ENCODE results near the gene PERCC1. TPM values are rescaled to one million over a fixed set of nuclear protein-coding genes. Genes with fewer than 3 reads are reported as not detected.

Gene PERCC1
- total and polyA plus RNA-seq, 8 donors = 0.16 to 0.23 TPM; not detected in 6

GRCh38 chr16:1469693-1470201 lies 38.9 kb downstream of the PERCC1 start:
- TF ChIP-seq CTCF (IDR thresholded peaks at IDR 0.05) = no peak
- Histone ChIP-seq H3K27me3 (no peaks in the 10 kb centered on the region), H3K4me1 (peaks cover 0 to 8% (median 0%) of the 10 kb centered on the region in 3 donors), H3K36me3 (no peaks in the 10 kb centered on the region), H3K4me3 (no peak overlapping the region), H3K9me3 (no peaks in the 10 kb centered on the region), H3K27ac (peak overlapping the region in 1 of 4 donors; percentile 39)
- DNase-seq (peak in 1 of 6 donors; percentile 47), FAIRE-seq (no peak), ATAC-seq (peak in 2 of 4 donors; percentile 21 to 25)
- intact Hi-C loops (cut with DNase I) = no loop called here
- 75 to 79% methylated on average over 20 of the region's 20 CpGs for WGBS, 2 donors

- peak in 1 of 6 donors; percentile 47 for DNase-seq
- H3K27ac ChIP-seq = peak overlapping the region in 2 of 4 donors; percentile 30 to 39
- no peaks in the 10 kb centered on the region for H3K9me3 ChIP-seq
- peaks cover 0 to 11% (median 0%) of the 10 kb centered on the region in 3 donors for H3K4me1 ChIP-seq
- H3K27me3 ChIP-seq = no peaks in the 10 kb centered on the region
- TF ChIP-seq CTCF (IDR thresholded peaks at IDR 0.05) = no peak
- no peaks in the 10 kb centered on the region for H3K36me3 ChIP-seq
- intact Hi-C loops (cut with DNase I) = no loop called here
- no peak for FAIRE-seq
- ATAC-seq = peak in 2 of 4 donors; percentile 31 to 43
- H3K4me3 ChIP-seq = no peak overlapping the region
- WGBS, 2 donors = 76 to 84% methylated on average over 11 to 14 of the region's 14 CpGs
Observed at GRCh38 chr16:1470481-1471251, 39.8 kb downstream of the PERCC1 start.

GRCh38 chr16:1471569-1472194 lies 40.8 kb downstream of the PERCC1 start:
- ATAC-seq (no peak), DNase-seq (peak in 2 of 6 donors; percentile 34 to 41), FAIRE-seq (no peak)
- Histone ChIP-seq H3K36me3 (no peaks in the 10 kb centered on the region), H3K9me3 (no peaks in the 10 kb centered on the region), H3K27me3 (no peaks in the 10 kb centered on the region), H3K4me1 (peaks cover 0 to 12% (median 0%) of the 10 kb centered on the region in 3 donors), H3K4me3 (no peak overlapping the region), H3K27ac (no peak overlapping the region)
- TF ChIP-seq CTCF (IDR thresholded peaks at IDR 0.05) = no peak
- intact Hi-C loops (cut with DNase I) = no loop called here
- 84% methylated on average over 26 of the region's 26 CpGs for WGBS, 2 donors

- Histone ChIP-seq H3K4me3 (no peak overlapping the region), H3K27ac (no peak overlapping the region), H3K27me3 (no peaks in the 10 kb centered on the region), H3K9me3 (no peaks in the 10 kb centered on the region), H3K36me3 (no peaks in the 10 kb centered on the region), H3K4me1 (peaks cover 0 to 12% (median 0%) of the 10 kb centered on the region in 3 donors)
- DNase-seq = no peak
- intact Hi-C loops (cut with DNase I) = no loop called here
- no peak for FAIRE-seq
- TF ChIP-seq CTCF (IDR thresholded peaks at IDR 0.05) = no peak
- ATAC-seq = no peak
- 48 to 65% methylated on average over 3 of the region's 3 CpGs for WGBS, 2 donors
Observed at GRCh38 chr16:1472974-1473373, 42.1 kb downstream of the PERCC1 start.

Measured in pancreas (tissue), 10 donors.